ENCODE measurements around the gene TPPP3.
A peak's percentile ranks its signal among the peaks of the same experiment; 100 is the strongest.

DNA sequence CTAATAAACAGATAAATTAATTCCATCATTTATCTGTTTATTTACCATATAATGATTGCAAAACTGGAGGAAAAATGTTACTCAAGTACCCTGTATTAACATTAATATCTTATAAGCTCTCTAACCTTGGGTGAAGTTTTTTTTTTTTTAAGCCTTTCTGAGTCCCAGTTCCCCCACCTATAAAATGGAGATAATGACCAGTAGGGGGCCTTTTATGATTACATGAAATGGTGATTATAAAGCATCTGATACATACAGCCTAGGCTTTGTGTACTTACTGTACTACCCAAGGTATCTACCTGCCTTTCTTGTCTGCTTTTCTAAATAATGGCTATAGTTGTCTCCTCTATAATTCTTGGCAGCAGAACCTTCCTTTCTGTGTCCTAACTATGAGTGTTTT is 44.1 kb downstream of the TPPP3 start:
- TF ChIP-seq EP300 (IDR thresholded peaks at IDR 0.05) (no peak), POLR2A (IDR thresholded peaks at IDR 0.05) (no peak), CTCF (IDR thresholded peaks at IDR 0.05) (peak in 3 of 4 experiments; percentile 18 to 39 (median 29))

Data from gastroesophageal sphincter (tissue), 3 donors.